Psoas muscle (tissue), 8 donors: ENCODE measurements around the gene GALNT15. TPM values are rescaled to one million over a fixed set of nuclear protein-coding genes. Genes with fewer than 3 reads are reported as not detected.
A peak's percentile ranks its signal among the peaks of the same experiment; 100 is the strongest.

Experiments
- ATAC-seq, 4 donors: fragments of 200-7000 bp; cut with Tn5 transposase; one replicate each; pipeline ENCODE4 v1.9.1; 2020; ENCODE audit warnings: moderate library complexity in 3 of 4, mild to moderate bottlenecking in 2 of 4
- DNase-seq, 2 donors: peaks; one replicate each; pipeline ENCODE4 v3.0.0-alpha.2; 2020
- H3K27ac ChIP-seq: fragments of 200-600 bp; one replicate; pipeline ENCODE4 v1.8.0; 2022
- H3K27me3 ChIP-seq, 3 donors: fragments of 200-600 bp in 1 of 3; one replicate each; pipeline versions ENCODE4 v1.6.1 to v1.8.0; 2013 to 2022; ENCODE audit warnings: low read length in 2 of 3, mild to moderate bottlenecking in 2 of 3, moderate library complexity in 1 of 3; ENCODE audit not compliant: insufficient read depth in 3 of 3
- H3K36me3 ChIP-seq, 2 donors: fragments of 200-600 bp in 1 of 2; one replicate each; pipeline versions ENCODE4 v1.6.1 to v1.8.0; 2013 to 2022; ENCODE audit warnings: low read depth in 1 of 2, mild to moderate bottlenecking in 1 of 2, moderate library complexity in 1 of 2; ENCODE audit not compliant: insufficient read depth in 1 of 2
- H3K4me1 ChIP-seq: fragments of 200-600 bp; one replicate; pipeline ENCODE4 v1.8.0; 2022
- H3K4me3 ChIP-seq: fragments of 200-600 bp; one replicate; pipeline ENCODE4 v1.8.0; 2022; ENCODE audit warnings: mild to moderate bottlenecking
- H3K9me3 ChIP-seq: fragments of 200-600 bp; one replicate; pipeline ENCODE4 v1.8.0; 2022
- WGBS, 3 donors: extraction: QIAGEN DNeasy Blood & Tissue Kit; methylation state at CpG; one replicate each; pipeline versions ENCODE4 v1.1.6 to v1.1.7; 2013; 5-methylcytosine and 5-hydroxymethylcytosine counted together
- intact Hi-C, 2 donors: fragments of 100-400 bp; cut with DNase I; formaldehyde crosslinking; loops; one replicate each; pipeline versions ENCODE4 v1.11.0 to v1.14.2; 2022
- polyA plus RNA-seq, 3 donors: library from polyadenylated mRNA; stranded (reverse); fragments of 200-250 nt; gene quantifications; one replicate each; pipeline ENCODE4 v1.2.3, GENCODE V29; 2013
- total RNA-seq, 4 donors: library from RNA; stranded (reverse); fragmentation: NEBNext Ultra II Directional in 2 of 4; extraction: Animal tissue kit (Norgen Biotek cat#: 25700) in 2 of 4; gene quantifications; one replicate each; pipeline versions ENCODE4 v1.2.1 to v1.2.4, GENCODE V29; 2021 to 2023
- TF ChIP-seq, protein P1 (sequence below): fragments of 200-600 bp; IDR thresholded peaks from one replicate; pipeline ENCODE4 v1.8.0; 2022; ENCODE audit warnings: antibody characterized with exemption
- donor health status: healthy with polysubstance abuse.
- donor health status: DM: no; HTN: no; CAD: no; lungs with moderate emphysema.
- donor health status: Bipolar disorder and iron deficiency.
- donor health status: healthy.
- donor health status: DM: yes; HTN: yes; CAD: no.
- donor health status: DM: no; HTN: no; CAD: no.
- donor health status: DM: no; HTN: no; CAD: no.
- donor health status: DM: yes; HTN: yes; CAD: no.

The GALNT15 gene
- total and polyA plus RNA-seq, 7 donors = 5.5 to 50.6 (median 25.8) TPM

- 74 to 83% (median 82%) methylated on average over 3 of the region's 3 CpGs for WGBS, 3 donors
- peaks cover 0 to 31% of the 10 kb centered on the region in 2 donors for H3K36me3 ChIP-seq
- DNase-seq = no peak
- TF ChIP-seq, protein P1, sequence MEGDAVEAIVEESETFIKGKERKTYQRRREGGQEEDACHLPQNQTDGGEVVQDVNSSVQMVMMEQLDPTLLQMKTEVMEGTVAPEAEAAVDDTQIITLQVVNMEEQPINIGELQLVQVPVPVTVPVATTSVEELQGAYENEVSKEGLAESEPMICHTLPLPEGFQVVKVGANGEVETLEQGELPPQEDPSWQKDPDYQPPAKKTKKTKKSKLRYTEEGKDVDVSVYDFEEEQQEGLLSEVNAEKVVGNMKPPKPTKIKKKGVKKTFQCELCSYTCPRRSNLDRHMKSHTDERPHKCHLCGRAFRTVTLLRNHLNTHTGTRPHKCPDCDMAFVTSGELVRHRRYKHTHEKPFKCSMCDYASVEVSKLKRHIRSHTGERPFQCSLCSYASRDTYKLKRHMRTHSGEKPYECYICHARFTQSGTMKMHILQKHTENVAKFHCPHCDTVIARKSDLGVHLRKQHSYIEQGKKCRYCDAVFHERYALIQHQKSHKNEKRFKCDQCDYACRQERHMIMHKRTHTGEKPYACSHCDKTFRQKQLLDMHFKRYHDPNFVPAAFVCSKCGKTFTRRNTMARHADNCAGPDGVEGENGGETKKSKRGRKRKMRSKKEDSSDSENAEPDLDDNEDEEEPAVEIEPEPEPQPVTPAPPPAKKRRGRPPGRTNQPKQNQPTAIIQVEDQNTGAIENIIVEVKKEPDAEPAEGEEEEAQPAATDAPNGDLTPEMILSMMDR = no peak
- ATAC-seq = no peak
- H3K9me3 ChIP-seq = no peaks in the 10 kb centered on the region
- intact Hi-C loops = no loop called here
- H3K4me3 ChIP-seq = no peak overlapping the region
- no peak overlapping the region for H3K27ac ChIP-seq
- no peaks in the 10 kb centered on the region for H3K4me1 ChIP-seq
- H3K27me3 ChIP-seq = no peaks in the 10 kb centered on the region
These were observed 47.5 kb downstream of the GALNT15 start for GRCh38 chr3:16221990-16222389.

DNA sequence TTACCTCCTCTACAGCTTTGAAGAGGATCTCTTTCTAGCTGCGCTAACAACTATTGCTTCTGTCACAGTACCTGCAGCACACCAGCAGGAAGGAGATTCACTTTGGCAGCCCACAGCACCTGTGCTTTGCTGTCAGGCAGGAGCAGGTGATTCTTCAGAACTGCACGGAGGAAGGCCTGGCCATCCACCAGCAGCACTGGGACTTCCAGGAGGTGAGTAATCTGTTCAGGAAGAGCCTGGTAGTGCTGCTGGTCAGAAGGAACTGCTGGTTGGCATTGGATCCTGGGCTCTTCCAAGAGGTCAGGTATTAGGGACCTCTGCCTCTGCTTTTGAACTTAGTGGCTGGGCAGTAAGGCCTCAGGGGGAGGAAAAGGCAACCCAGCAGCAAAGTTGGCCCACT, 48.1 kb downstream of the GALNT15 start:
- peak in 1 of 4 donors; percentile 37 for ATAC-seq
- no peaks in the 10 kb centered on the region for H3K27me3 ChIP-seq
- no peaks in the 10 kb centered on the region for H3K9me3 ChIP-seq
- TF ChIP-seq, protein P1 = no peak
- H3K36me3 ChIP-seq = peaks cover 0 to 31% of the 10 kb centered on the region in 2 donors
- no peaks in the 10 kb centered on the region for H3K4me1 ChIP-seq
- DNase-seq = no peak
- H3K27ac ChIP-seq = no peak overlapping the region
- 88 to 91% (median 88%) methylated on average over 2 of the region's 2 CpGs for WGBS, 3 donors
- no peak overlapping the region for H3K4me3 ChIP-seq
- intact Hi-C loops = no loop called here

DNA sequence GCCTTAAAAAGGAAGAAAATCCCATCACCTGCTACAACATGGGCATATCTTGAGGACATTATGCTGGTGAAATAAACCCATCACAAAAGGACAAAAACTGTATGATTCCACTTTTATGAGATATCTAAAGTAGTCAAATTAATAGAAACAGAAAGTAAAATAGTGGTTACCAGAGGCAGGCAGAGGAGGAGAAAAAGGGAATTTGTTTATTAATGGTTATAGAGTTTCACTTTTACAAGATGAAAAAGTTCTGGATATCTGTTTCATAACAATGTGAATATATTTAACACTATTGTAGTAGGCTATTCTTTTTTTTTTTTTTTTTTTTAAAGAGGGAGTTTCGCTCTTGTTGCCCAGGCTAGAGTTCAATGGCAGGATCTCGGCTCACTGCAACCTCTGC, 49.8 kb downstream of the GALNT15 start:
- ATAC-seq (no peak), DNase-seq (no peak)
- TF ChIP-seq, protein P1 = no peak
- peaks cover 0 to 2% (median 0%) of the 10 kb centered on the region in 3 donors for H3K27me3 ChIP-seq
- H3K27ac ChIP-seq = no peak overlapping the region
- no peaks in the 10 kb centered on the region for H3K9me3 ChIP-seq
- H3K4me1 ChIP-seq = no peaks in the 10 kb centered on the region
- intact Hi-C loops = no loop called here
- WGBS, 3 donors = 92 to 100% (median 96%) methylated on average over 2 of the region's 2 CpGs
- no peak overlapping the region for H3K4me3 ChIP-seq
- H3K36me3 ChIP-seq = peaks cover 0 to 31% of the 10 kb centered on the region in 2 donors

GRCh38 chr3:16227566-16227965, 53.1 kb downstream of the GALNT15 start:
- Histone ChIP-seq H3K27ac (no peak overlapping the region), H3K36me3 (peaks cover 0 to 8% of the 10 kb centered on the region in 2 donors), H3K4me3 (no peak overlapping the region), H3K9me3 (no peaks in the 10 kb centered on the region), H3K4me1 (no peaks in the 10 kb centered on the region), H3K27me3 (peaks cover 0 to 2% (median 0%) of the 10 kb centered on the region in 3 donors)
- DNase-seq (no peak), ATAC-seq (no peak)
- 32 to 44% (median 43%) methylated on average over 1 of the region's 1 CpG for WGBS, 3 donors
- TF ChIP-seq, protein P1 = no peak
- intact Hi-C loops = no loop called here

DNA sequence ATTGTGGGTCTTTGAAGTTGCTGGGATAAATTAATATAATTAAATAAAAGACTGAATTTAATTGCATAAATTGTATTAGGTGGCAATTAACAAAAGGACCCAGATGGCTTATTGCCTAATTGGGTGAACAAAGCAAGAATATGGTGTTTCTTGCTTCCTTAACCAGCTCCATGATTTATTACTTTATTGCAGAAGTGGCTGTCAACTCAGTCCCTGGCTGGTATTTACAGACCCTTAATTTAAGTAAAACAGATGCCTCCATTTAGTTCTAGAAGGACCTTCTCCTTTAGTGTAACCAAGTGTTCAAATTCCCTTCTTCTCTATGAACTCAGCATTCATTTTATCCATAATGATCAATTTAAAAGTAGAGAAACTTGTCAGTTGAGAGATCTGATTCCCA, 55.2 kb downstream of the GALNT15 start:
- no peaks in the 10 kb centered on the region for H3K4me1 ChIP-seq
- H3K27ac ChIP-seq = no peak overlapping the region
- no peaks in the 10 kb centered on the region for H3K9me3 ChIP-seq
- H3K36me3 ChIP-seq = peaks cover 0 to 6% of the 10 kb centered on the region in 2 donors
- ATAC-seq (no peak), DNase-seq (no peak)
- TF ChIP-seq, protein P1 = no peak
- intact Hi-C loops = loop anchor here in 1 of 2 donors (1.0 kb wide), 1 partner anchor 21 kb away; no protein-coding TSS in a partner anchor
- no peak overlapping the region for H3K4me3 ChIP-seq
- H3K27me3 ChIP-seq = peaks cover 0 to 2% (median 0%) of the 10 kb centered on the region in 3 donors
